Activated CD4-positive, alpha-beta T cell treated with anti-CD3 and anti-CD28 coated beads for 36 hours (primary cell): ENCODE data around the gene MEN1. TPM values are rescaled to one million over a fixed set of nuclear protein-coding genes. Genes with fewer than 3 reads are reported as not detected.

Experiments used
- ATAC-seq: fragments of 200-7000 bp; cut with Tn5 transposase; one replicate; pipeline ENCODE4 v1.10.0; 2021; ENCODE audit warnings: mild to moderate bottlenecking, moderate library complexity
- CTCF ChIA-PET: fragments of 350-600 bp; sonication (Branson Sonifier 250); formaldehyde crosslinking; loops from one replicate; lab custom pipeline; 2021; ENCODE audit warnings: antibody characterized with exemption; lab: Charles Lee
- POLR2A ChIA-PET: fragments of 350-600 bp; sonication (Branson Sonifier 250); formaldehyde crosslinking; loops from one replicate; lab custom pipeline; 2021; ENCODE audit warnings: antibody characterized with exemption, inconsistent platforms; lab: Charles Lee
- DNase-seq: peaks from one replicate; pipeline ENCODE4 v3.0.0-alpha.2; 2020
- H3K27ac Mint-ChIP-seq: one replicate; pipeline ENCODE4 v1.8.0; 2021; ENCODE audit warnings: mixed read lengths
- H3K27me3 Mint-ChIP-seq: one replicate; pipeline ENCODE4 v1.8.0; 2021; ENCODE audit warnings: mixed read lengths
- H3K36me3 Mint-ChIP-seq: one replicate; pipeline ENCODE4 v1.8.0; 2021; ENCODE audit warnings: low read depth, mixed read lengths
- H3K4me1 Mint-ChIP-seq: one replicate; pipeline ENCODE4 v1.8.0; 2021; ENCODE audit warnings: mixed read lengths
- H3K4me3 Mint-ChIP-seq: one replicate; pipeline ENCODE4 v1.8.0; 2021; ENCODE audit warnings: mild to moderate bottlenecking, moderate library complexity, mixed read lengths
- H3K9me3 Mint-ChIP-seq: one replicate; pipeline ENCODE4 v1.8.0; 2021; ENCODE audit warnings: low read depth, mixed read lengths
- intact Hi-C, 2 experiments: fragments of 100-400 bp; cut with DNase I in 1 of 2; cut with micrococcal nuclease in 1 of 2; formaldehyde crosslinking; loops; one replicate each; pipeline versions ENCODE4 v1.14.2 to v1.15.1; 2022 to 2024; cut with DNase I, micrococcal nuclease
- total RNA-seq, 2 experiments: library from RNA; stranded (reverse); gene quantifications; one replicate each; pipeline ENCODE4 v1.2.3, GENCODE V29; 2021

The MEN1 gene
- total RNA-seq, 2 experiments from 2014 or later: 34.8 to 38.5 TPM

- ATAC-seq: no peak
- POLR2A ChIA-PET: no interaction called here
Observed at GRCh38 chr11:64801158-64801464, 9.2 kb downstream of the MEN1 start.

GRCh38 chr11:64800303-64801157 is 9.8 kb downstream of the MEN1 start:
- ChIA-PET POLR2A (no interaction called here), CTCF (interaction anchor here (0.6 to 1.8 kb wide), 6 partner anchors 13 to 33 kb away, joined by 3 to 5 read pairs (median 4); no protein-coding TSS in a partner anchor)
- intact Hi-C loops: loop anchor here in 1 of 2 experiments (5.0 kb wide), 1 partner anchor 462 kb away; the partner anchor contains the start of gene POLA2
- Mint-ChIP-seq H3K9me3 (no peaks in the 10 kb centered on the region), H3K4me1 (peaks cover 20% of the 10 kb centered on the region), H3K27me3 (no peaks in the 10 kb centered on the region), H3K4me3 (peak overlapping the region; percentile 75), H3K36me3 (peaks cover 23% of the 10 kb centered on the region), H3K27ac (peak overlapping the region; percentile 77)
- no peak for ATAC-seq
- no peak for DNase-seq

More at GRCh38 chr11:64801158-64801464, 9.2 kb downstream of the MEN1 start:
- intact Hi-C loops: loop anchor here in 1 of 2 experiments (5.0 kb wide), 1 partner anchor 461 kb away; the partner anchor contains the start of gene POLA2
- Mint-ChIP-seq H3K27me3 (no peaks in the 10 kb centered on the region), H3K36me3 (peaks cover 24% of the 10 kb centered on the region), H3K4me1 (peaks cover 20% of the 10 kb centered on the region), H3K4me3 (peak overlapping the region; percentile 75), H3K9me3 (no peaks in the 10 kb centered on the region), H3K27ac (peak overlapping the region; percentile 77)
- CTCF ChIA-PET: interaction anchor here (0.6 to 1.8 kb wide), 2 partner anchors 17 to 20 kb away, joined by 3 to 4 read pairs; no protein-coding TSS in a partner anchor
- peak; percentile 24 for DNase-seq

DNA sequence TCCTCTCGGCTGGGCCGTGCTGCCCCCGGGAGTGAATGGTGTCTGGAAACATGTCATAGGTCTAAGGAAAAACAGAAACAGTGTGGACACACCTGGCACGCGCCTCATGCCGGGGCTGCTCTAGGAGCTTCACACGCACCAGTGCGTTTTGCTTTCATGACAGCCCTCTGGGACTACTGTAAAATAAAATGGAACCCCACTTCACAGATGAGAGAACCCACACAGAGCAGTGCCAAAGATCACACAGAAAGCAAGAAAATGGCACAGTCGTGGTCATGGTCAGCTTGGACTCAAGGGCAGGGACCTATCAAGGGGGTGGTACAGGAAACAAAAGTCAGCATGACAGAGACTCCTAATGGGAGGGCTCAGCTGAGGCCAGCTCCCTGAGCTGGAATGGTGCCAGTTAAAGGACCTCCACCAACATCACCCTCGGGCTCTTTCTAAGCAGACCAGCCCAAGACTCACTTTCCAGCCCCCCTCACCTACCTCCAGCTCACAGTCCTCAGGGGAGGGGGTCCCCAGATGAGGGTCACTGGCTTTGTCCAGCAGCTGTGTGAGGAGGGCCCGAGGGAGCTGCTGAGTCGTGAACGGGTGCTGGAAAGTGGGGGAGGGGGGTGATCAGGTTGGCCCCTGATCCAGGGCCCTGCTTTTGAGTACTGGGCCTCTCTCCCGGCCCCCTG is 10.6 kb downstream of the MEN1 start:
- Mint-ChIP-seq H3K9me3 (no peaks in the 10 kb centered on the region), H3K4me1 (peaks cover 21% of the 10 kb centered on the region), H3K4me3 (no peak overlapping the region), H3K36me3 (peaks cover 21% of the 10 kb centered on the region), H3K27me3 (no peaks in the 10 kb centered on the region), H3K27ac (no peak overlapping the region)
- ChIA-PET POLR2A (interaction anchor here (0.6 kb wide), 1 partner anchor 21 kb away, joined by 3 read pairs; no protein-coding TSS in a partner anchor), CTCF (interaction anchor here (0.9 to 1.2 kb wide), 5 partner anchors 12 to 111 kb away, joined by 3 to 5 read pairs (median 4); no protein-coding TSS in a partner anchor)
- intact Hi-C loops: loop anchor here in 1 of 2 experiments (5.0 kb wide), 1 partner anchor 463 kb away; the partner anchor contains the start of gene POLA2
- ATAC-seq (no peak), DNase-seq (no peak)

- intact Hi-C loops: no loop called here
- ATAC-seq: no peak
- no peak for DNase-seq
- H3K36me3 Mint-ChIP-seq: peaks cover 21% of the 10 kb centered on the region
- ChIA-PET CTCF (interaction anchor here (0.9 to 1.2 kb wide), 4 partner anchors 11 to 111 kb away, joined by 3 to 5 read pairs (median 4); no protein-coding TSS in a partner anchor), POLR2A (interaction anchor here (0.6 kb wide), 1 partner anchor 20 kb away, joined by 3 read pairs; no protein-coding TSS in a partner anchor)
- H3K9me3 Mint-ChIP-seq: no peaks in the 10 kb centered on the region
- no peak overlapping the region for H3K4me3 Mint-ChIP-seq
- no peak overlapping the region for H3K27ac Mint-ChIP-seq
- peaks cover 24% of the 10 kb centered on the region for H3K4me1 Mint-ChIP-seq
- H3K27me3 Mint-ChIP-seq: no peaks in the 10 kb centered on the region
Observed at GRCh38 chr11:64799256-64799622, 11.1 kb downstream of the MEN1 start.

GRCh38 chr11:64796757-64797541 is 13.4 kb downstream of the MEN1 start:
- intact Hi-C loops: no loop called here
- ChIA-PET CTCF (interaction anchor here (0.7 kb wide), 1 partner anchor 149 kb away, joined by 3 read pairs; no protein-coding TSS in a partner anchor), POLR2A (no interaction called here)
- H3K36me3 Mint-ChIP-seq: peaks cover 23% of the 10 kb centered on the region
- no peaks in the 10 kb centered on the region for H3K27me3 Mint-ChIP-seq
- peaks cover 20% of the 10 kb centered on the region for H3K4me1 Mint-ChIP-seq
- H3K9me3 Mint-ChIP-seq: no peaks in the 10 kb centered on the region
- DNase-seq: no peak
- H3K27ac Mint-ChIP-seq: no peak overlapping the region
- H3K4me3 Mint-ChIP-seq: no peak overlapping the region
- no peak for ATAC-seq

DNA sequence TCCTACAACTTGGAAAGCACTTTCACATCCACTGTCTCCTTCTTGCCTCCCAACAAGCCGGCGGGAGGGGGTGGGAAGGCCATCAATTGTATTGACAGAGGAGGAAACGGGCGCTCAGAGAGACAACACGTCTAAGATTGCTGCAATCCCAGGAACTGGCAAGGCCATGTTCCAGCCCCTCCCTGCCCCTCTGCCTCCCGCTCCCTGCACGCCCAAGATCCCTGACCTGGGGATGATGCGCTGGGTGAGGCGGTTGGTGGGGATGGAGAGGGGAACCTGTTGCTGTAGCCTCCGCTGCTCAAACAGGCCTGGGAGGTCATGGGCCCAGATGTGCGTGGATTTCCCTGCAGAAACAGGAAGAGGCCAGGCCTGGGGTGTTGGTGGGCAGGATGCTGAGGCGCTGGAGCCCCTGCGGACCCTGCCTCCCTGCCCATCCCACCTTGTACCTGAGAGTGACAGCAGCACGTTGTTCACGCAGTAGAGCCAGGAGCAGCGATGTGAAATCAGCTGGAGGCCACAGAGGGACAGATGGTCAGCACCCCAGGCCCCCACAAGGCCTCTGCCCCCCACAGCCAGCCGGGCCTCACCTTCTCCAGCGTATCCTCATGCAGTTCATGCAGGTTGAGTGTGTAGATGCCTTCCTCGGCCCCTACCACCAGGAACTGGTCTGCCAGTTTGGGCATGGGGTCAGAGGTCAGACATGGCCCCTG is 14.1 kb downstream of the MEN1 start:
- Mint-ChIP-seq H3K27ac (no peak overlapping the region), H3K4me3 (no peak overlapping the region), H3K36me3 (peaks cover 21% of the 10 kb centered on the region), H3K27me3 (no peaks in the 10 kb centered on the region), H3K9me3 (no peaks in the 10 kb centered on the region), H3K4me1 (peaks cover 18% of the 10 kb centered on the region)
- POLR2A ChIA-PET: no interaction called here
- CTCF ChIA-PET: no interaction called here
- intact Hi-C loops: no loop called here
- ATAC-seq: no peak
- DNase-seq: no peak

- ChIA-PET CTCF (interaction anchor here (0.7 to 1.3 kb wide), 3 partner anchors 12 to 50 kb away, joined by 3 to 4 read pairs (median 3); partner anchors contain the start of gene CDC42BPG), POLR2A (interaction anchor here (0.6 to 0.8 kb wide), 3 partner anchors 16 to 807 kb away, joined by 3 to 4 read pairs (median 3); no protein-coding TSS in a partner anchor)
- Mint-ChIP-seq H3K4me3 (no peak overlapping the region), H3K9me3 (no peaks in the 10 kb centered on the region), H3K36me3 (peaks cover 15% of the 10 kb centered on the region), H3K27ac (no peak overlapping the region), H3K4me1 (peaks cover 14% of the 10 kb centered on the region), H3K27me3 (no peaks in the 10 kb centered on the region)
- ATAC-seq: no peak
- intact Hi-C loops: no loop called here
- DNase-seq: no peak
Observed at GRCh38 chr11:64794526-64794925, 15.8 kb downstream of the MEN1 start.

DNA sequence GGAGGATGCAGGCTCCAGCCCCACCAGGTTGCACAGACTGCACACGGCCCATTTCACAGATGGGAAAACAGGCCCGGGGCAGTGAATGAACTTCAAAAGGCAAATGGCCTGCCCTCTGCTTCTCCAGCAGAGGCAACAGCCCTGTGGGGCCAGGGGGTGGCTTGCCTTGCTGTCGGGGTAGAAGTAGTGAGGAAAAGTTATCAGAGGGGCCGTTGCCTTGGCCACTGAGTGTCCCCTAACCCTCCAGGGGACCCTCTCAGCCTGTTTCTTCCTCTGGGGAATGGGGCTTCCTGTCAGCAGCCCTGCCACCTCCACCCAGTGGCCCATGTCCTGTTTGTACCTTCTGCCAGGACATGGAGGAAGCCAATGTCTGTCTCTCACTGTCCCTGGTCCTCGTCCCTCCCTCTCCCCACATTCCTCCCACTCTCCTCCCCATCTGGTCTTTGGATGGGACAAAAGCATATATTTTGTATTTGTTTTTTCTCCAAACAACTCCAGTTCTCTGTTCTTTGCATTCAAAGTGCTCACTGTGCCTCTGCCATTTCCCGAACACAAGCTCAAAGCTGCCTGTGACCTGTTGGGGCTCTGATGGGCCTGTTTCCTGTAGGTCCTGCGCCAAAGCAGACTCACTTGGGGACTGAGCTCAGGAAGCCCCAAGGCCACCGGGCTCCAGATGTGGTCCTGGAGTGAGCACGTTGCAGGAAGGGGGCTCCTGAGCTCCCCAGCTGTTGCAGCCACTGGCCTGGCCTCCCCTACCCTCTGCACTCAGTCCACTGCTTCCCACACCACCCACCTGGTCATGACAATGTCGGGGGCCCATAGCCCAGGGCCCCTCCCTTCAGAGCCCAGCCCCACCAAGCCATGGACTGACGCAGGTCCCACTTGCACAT is 16.8 kb downstream of the MEN1 start:
- peaks cover 11% of the 10 kb centered on the region for H3K36me3 Mint-ChIP-seq
- ATAC-seq: no peak

DNA sequence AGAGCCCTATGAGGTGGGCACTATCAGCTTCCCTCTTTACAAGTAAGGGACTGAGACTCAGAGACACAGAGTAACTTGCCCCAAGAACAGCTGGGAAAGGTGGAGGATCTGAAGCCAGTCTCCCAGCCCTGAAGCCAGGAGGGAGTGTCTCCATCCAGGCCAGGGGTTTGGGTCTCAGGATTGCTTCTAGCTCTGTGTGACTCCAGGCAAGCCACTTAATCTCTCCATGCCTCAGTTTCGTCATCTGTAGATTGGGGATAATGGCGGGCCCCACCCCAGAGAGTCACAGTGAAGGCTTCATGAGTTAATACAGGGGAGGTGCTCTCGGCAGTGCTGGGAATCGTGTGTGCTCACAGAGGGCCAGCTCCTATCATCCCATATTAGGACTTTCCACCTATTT is 17.9 kb downstream of the MEN1 start:
- intact Hi-C loops: no loop called here
- POLR2A ChIA-PET: no interaction called here

More for the DNA sequence above, 16.8 kb downstream of the MEN1 start:
- POLR2A ChIA-PET: no interaction called here
- CTCF ChIA-PET: interaction anchor here (0.7 to 1.3 kb wide), 3 partner anchors 11 to 51 kb away, joined by 3 to 4 read pairs (median 3); partner anchors contain the start of gene CDC42BPG
- H3K27ac Mint-ChIP-seq: no peak overlapping the region
- intact Hi-C loops: no loop called here
- no peak for DNase-seq
- H3K27me3 Mint-ChIP-seq: no peaks in the 10 kb centered on the region
- H3K4me3 Mint-ChIP-seq: no peak overlapping the region
- H3K9me3 Mint-ChIP-seq: no peaks in the 10 kb centered on the region
- peaks cover 10% of the 10 kb centered on the region for H3K4me1 Mint-ChIP-seq

More for the DNA sequence above, 17.9 kb downstream of the MEN1 start:
- no peak for DNase-seq
- peaks cover 13% of the 10 kb centered on the region for H3K4me1 Mint-ChIP-seq
- ATAC-seq: no peak
- CTCF ChIA-PET: no interaction called here
- no peak overlapping the region for H3K27ac Mint-ChIP-seq
- no peak overlapping the region for H3K4me3 Mint-ChIP-seq
- no peaks in the 10 kb centered on the region for H3K9me3 Mint-ChIP-seq
- H3K36me3 Mint-ChIP-seq: peaks cover 14% of the 10 kb centered on the region
- no peaks in the 10 kb centered on the region for H3K27me3 Mint-ChIP-seq
